T-cell (primary cell): Measurements from ENCODE around the gene MSI1. TPM values are rescaled to one million over a fixed set of nuclear protein-coding genes. Genes with fewer than 3 reads are reported as not detected.

Source experiments
- ATAC-seq, 4 experiments: fragments of 200-7000 bp in 3 of 4; fragments of 150-1000 bp in 1 of 4; cut with Tn5 transposase; replicated peaks in 1 of 4; 1 replicate in 3 of 4; 2 replicates in 1 of 4; pipeline ENCODE4 v1.10.0; 2021; ENCODE audit warnings: moderate library complexity in 3 of 4, mild to moderate bottlenecking in 2 of 4, moderate number of reproducible peaks in 1 of 4
- CTCF ChIA-PET, 2 donors: fragments of 300-600 bp; sonication (Branson Sonifier 250); formaldehyde crosslinking; loops; one replicate each; lab custom pipeline; 2022; ENCODE audit warnings: antibody characterized with exemption in 2 of 2; lab: Charles Lee
- POLR2A ChIA-PET, 2 donors: fragments of 300-600 bp; sonication (Branson Sonifier 250); formaldehyde crosslinking; loops; one replicate each; lab custom pipeline; 2022; ENCODE audit warnings: antibody characterized with exemption in 2 of 2; lab: Charles Lee
- DNase-seq, 35 experiments: peaks; one replicate each; pipeline versions ENCODE4 v3.0.0 to v3.0.0-alpha.2; 2013 to 2023
- H3K27ac ChIP-seq: one replicate; pipeline ENCODE4 v1.5.1; 2013; ENCODE audit warnings: low read length
- H3K27me3 ChIP-seq, 2 experiments: replicated peaks in 1 of 2; 1 replicate in 1 of 2; 2 replicates in 1 of 2; pipeline versions ENCODE4 v1.6.1 to v1.7.0; 2013; ENCODE audit warnings: low read length in 1 of 2, mixed read lengths in 1 of 2; ENCODE audit not compliant: control insufficient read depth in 2 of 2, insufficient read depth in 2 of 2; ENCODE audit errors: extremely low read depth in 1 of 2
- H3K36me3 ChIP-seq, 2 donors: 1 replicate in 1 of 2; 2 replicates in 1 of 2; pipeline versions ENCODE4 v1.6.1 to v1.7.0; 2013; ENCODE audit warnings: low read length in 1 of 2; ENCODE audit not compliant: control insufficient read depth in 2 of 2, insufficient read depth in 1 of 2; ENCODE audit errors: extremely low read depth in 1 of 2
- H3K4me1 ChIP-seq, 2 experiments: 1 replicate in 1 of 2; 2 replicates in 1 of 2; pipeline versions ENCODE4 v1.6.1 to v1.7.0; 2013; ENCODE audit warnings: low read length in 2 of 2, mixed read lengths in 1 of 2; ENCODE audit not compliant: insufficient read depth in 2 of 2, control insufficient read depth in 1 of 2; ENCODE audit errors: extremely low read depth in 1 of 2
- H3K4me3 ChIP-seq, 2 donors: 1 replicate in 1 of 2; 2 replicates in 1 of 2; pipeline versions ENCODE4 v1.5.1 to v1.7.0; 2013; ENCODE audit warnings: mild to moderate bottlenecking in 2 of 2, low read length in 1 of 2, moderate library complexity in 1 of 2; ENCODE audit not compliant: control insufficient read depth in 1 of 2; ENCODE audit errors: extremely low read depth in 1 of 2
- H3K9me3 ChIP-seq: 2 replicates; pipeline ENCODE4 v1.7.0; 2013
- H3K27ac Mint-ChIP-seq, 2 donors: one replicate each; pipeline ENCODE4 v1.8.0; 2020 to 2021; ENCODE audit warnings: mild to moderate bottlenecking in 2 of 2, mixed read lengths in 2 of 2
- H3K27me3 Mint-ChIP-seq, 2 donors: one replicate each; pipeline ENCODE4 v1.8.0; 2021 to 2022; ENCODE audit warnings: mixed read lengths in 2 of 2
- H3K36me3 Mint-ChIP-seq: one replicate; pipeline ENCODE4 v1.8.0; 2021; ENCODE audit warnings: mixed read lengths
- H3K4me1 Mint-ChIP-seq, 3 donors: one replicate each; pipeline ENCODE4 v1.8.0; 2020 to 2022; ENCODE audit warnings: mixed read lengths in 3 of 3, mild to moderate bottlenecking in 1 of 3
- H3K4me3 Mint-ChIP-seq, 3 donors: one replicate each; pipeline ENCODE4 v1.8.0; 2020 to 2022; ENCODE audit warnings: mild to moderate bottlenecking in 3 of 3, mixed read lengths in 3 of 3, moderate library complexity in 3 of 3
- H3K9me3 Mint-ChIP-seq, 3 donors: one replicate each; pipeline ENCODE4 v1.8.0; 2020 to 2022; ENCODE audit warnings: mixed read lengths in 3 of 3
- WGBS: methylation state at CpG from one replicate; pipeline ENCODE4 v1.1.5; 2013; ENCODE audit warnings: missing lambda C conversion rate; ENCODE audit not compliant: insufficient coverage; 5-methylcytosine and 5-hydroxymethylcytosine counted together
- total RNA-seq, 35 experiments: library from RNA in 6 of 35; stranded (reverse) in 6 of 35; fragments of 120-200 nt in 1 of 35; gene quantifications; one replicate each; pipeline versions ENCODE4 v1.2.1 to v1.2.4 and lab custom pipeline; 2013 to 2026

Gene MSI1
- total RNA-seq, 5 donors from 2014 or later (not counting 1 experiment from before 2014, with no cell fraction given) = 0.15 TPM; not detected in 4

GRCh38 chr12:120362516-120363273, 6.3 kb downstream of the MSI1 start:
- Histone ChIP-seq H3K4me1 (peaks cover 0 to 4% of the 10 kb centered on the region in 2 experiments), H3K27ac (no peak overlapping the region), H3K36me3 (no peaks in the 10 kb centered on the region), H3K9me3 (no peaks in the 10 kb centered on the region), H3K27me3 (peaks cover 25 to 82% of the 10 kb centered on the region in 2 experiments), H3K4me3 (no peak overlapping the region)
- peaks cover 75 to 82% of the 10 kb centered on the region in 2 donors for H3K27me3 Mint-ChIP-seq
- CTCF ChIA-PET = interaction anchor here in 1 of 2 donors (0.6 kb wide), 1 partner anchor 46 kb away, joined by 3 read pairs; no protein-coding TSS in a partner anchor
- WGBS = 91% methylated on average over 5 of the region's 14 CpGs
- no peaks in the 10 kb centered on the region for H3K36me3 Mint-ChIP-seq
- no peak for DNase-seq
- POLR2A ChIA-PET = no interaction called here
- ATAC-seq = no peak
- H3K9me3 Mint-ChIP-seq = no peaks in the 10 kb centered on the region
- no peak overlapping the region for H3K27ac Mint-ChIP-seq
- peaks cover 9 to 13% (median 11%) of the 10 kb centered on the region in 3 donors for H3K4me1 Mint-ChIP-seq
- peak overlapping the region in 1 of 3 donors; percentile 25 for H3K4me3 Mint-ChIP-seq

DNA sequence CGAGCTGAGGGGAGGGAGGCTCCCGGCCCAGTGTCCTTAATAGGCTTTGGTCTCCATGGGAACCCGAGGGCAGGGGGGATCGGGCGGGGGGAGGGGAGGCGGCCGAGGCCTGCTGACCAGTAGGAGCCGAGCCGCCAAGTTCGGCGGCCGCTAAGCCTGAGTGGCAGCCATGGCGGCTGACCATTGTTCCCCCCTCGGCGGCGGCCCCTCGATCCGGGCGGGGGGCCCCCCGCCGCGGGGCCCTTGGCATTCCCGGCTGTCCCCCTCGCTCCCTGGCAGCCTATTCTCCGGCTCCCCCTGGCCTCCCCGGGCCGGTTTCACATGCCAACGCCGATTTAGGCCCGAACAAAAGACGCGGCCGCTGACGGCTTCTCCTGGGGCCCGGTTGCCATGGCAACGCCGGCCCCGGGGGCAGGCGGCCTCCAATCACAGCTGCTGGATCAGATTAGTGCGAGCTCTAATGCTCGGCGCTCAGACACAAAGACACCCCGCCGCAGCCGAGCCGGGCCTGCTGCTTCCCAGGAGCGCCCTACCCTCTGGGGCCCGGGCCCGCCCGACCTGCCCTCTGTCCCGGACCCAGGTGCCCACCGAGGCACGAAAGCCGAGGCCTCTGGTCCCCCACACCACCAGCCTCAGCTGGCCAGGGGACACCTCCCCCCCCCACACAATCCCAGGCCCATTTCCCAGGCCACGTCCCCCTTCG, 7.3 kb downstream of the MSI1 start:
- Histone ChIP-seq H3K27ac (no peak overlapping the region), H3K9me3 (no peaks in the 10 kb centered on the region), H3K36me3 (no peaks in the 10 kb centered on the region), H3K27me3 (peaks cover 22 to 82% of the 10 kb centered on the region in 2 experiments), H3K4me1 (peaks cover 0 to 3% of the 10 kb centered on the region in 2 experiments), H3K4me3 (no peak overlapping the region)
- H3K27me3 Mint-ChIP-seq = peaks cover 68 to 75% of the 10 kb centered on the region in 2 donors
- CTCF ChIA-PET = interaction anchor here in 1 of 2 donors (0.5 to 0.7 kb wide), 2 partner anchors 124 to 152 kb away, joined by 3 to 4 read pairs; no protein-coding TSS in a partner anchor
- no peaks in the 10 kb centered on the region for H3K9me3 Mint-ChIP-seq
- no peaks in the 10 kb centered on the region for H3K36me3 Mint-ChIP-seq
- POLR2A ChIA-PET = no interaction called here
- DNase-seq = peak in 11 of 35 experiments; percentile 8 to 40 (median 18)
- no peak overlapping the region for H3K27ac Mint-ChIP-seq
- H3K4me3 Mint-ChIP-seq = peak overlapping the region in 1 of 3 donors; percentile 25
- H3K4me1 Mint-ChIP-seq = peaks cover 2 to 9% (median 3%) of the 10 kb centered on the region in 3 donors
- 13% methylated on average over 53 of the region's 56 CpGs for WGBS
- peak in 1 of 4 experiments; percentile 48 for ATAC-seq

- ChIA-PET CTCF (interaction anchor here (0.6 kb wide), 3 partner anchors 289 to 899 kb away, joined by 3 read pairs; no protein-coding TSS in a partner anchor), POLR2A (no interaction called here)
- ATAC-seq (no peak), DNase-seq (no peak)
- Mint-ChIP-seq H3K9me3 (no peaks in the 10 kb centered on the region), H3K36me3 (no peaks in the 10 kb centered on the region), H3K27ac (no peak overlapping the region), H3K27me3 (peaks cover 55 to 59% of the 10 kb centered on the region in 2 donors), H3K4me1 (peaks cover 2 to 15% (median 3%) of the 10 kb centered on the region in 3 donors), H3K4me3 (no peak overlapping the region)
- Histone ChIP-seq H3K27ac (no peak overlapping the region), H3K36me3 (no peaks in the 10 kb centered on the region), H3K4me1 (peaks cover 0 to 5% of the 10 kb centered on the region in 2 experiments), H3K4me3 (no peak overlapping the region), H3K9me3 (no peaks in the 10 kb centered on the region), H3K27me3 (peaks cover 12 to 71% of the 10 kb centered on the region in 2 experiments)
- no CpG with 5 or more reads among the region's 1 CpG for WGBS
Measured at GRCh38 chr12:120359128-120359527, 9.8 kb downstream of the MSI1 start.

DNA sequence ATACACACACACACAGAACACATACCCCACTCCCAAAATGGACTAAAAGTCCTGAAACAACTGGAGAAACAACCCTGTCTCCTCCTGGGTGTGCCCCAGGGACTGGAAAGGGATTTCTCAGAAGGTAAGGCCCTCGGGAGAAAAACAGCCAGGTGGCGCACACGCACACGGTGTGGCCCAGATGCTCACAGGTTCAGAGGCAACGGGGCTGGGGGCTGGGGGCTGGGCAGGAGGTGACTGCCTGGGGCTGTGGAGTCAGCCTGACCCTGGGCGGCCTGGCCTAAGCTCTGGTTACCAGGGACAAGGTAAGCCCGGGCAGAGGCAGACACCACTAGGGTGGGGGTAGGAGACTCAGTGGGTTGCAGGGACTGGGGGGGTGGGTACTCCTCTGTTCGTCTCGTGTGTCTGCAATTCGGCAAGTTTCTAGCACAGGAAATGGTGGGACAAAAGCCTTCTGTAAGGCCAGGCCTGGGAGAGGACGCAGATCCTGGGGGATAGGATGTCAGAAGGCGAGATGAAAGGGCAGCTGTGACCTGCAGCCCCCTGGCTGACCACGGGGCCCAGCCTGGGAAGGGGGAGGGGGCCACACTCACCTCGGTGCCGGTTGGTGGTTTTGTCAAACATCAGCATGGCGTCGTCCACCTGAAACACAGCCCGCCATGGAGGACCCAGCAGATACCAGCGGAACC, 10.4 kb downstream of the MSI1 start:
- ChIA-PET CTCF (interaction anchor here in 1 of 2 donors (0.6 kb wide), 2 partner anchors 533 to 900 kb away, joined by 3 read pairs; no protein-coding TSS in a partner anchor), POLR2A (no interaction called here)
- H3K9me3 ChIP-seq = no peaks in the 10 kb centered on the region
- H3K27me3 Mint-ChIP-seq = peaks cover 54 to 55% of the 10 kb centered on the region in 2 donors
- ATAC-seq = no peak
- H3K27ac ChIP-seq = no peak overlapping the region
- no peak overlapping the region for H3K4me3 Mint-ChIP-seq
- peaks cover 0 to 5% of the 10 kb centered on the region in 2 experiments for H3K4me1 ChIP-seq
- WGBS = 50% methylated on average over 19 of the region's 19 CpGs
- peaks cover 2 to 15% (median 3%) of the 10 kb centered on the region in 3 donors for H3K4me1 Mint-ChIP-seq
- H3K36me3 ChIP-seq = no peaks in the 10 kb centered on the region
- DNase-seq = no peak
- H3K27me3 ChIP-seq = peaks cover 13 to 66% of the 10 kb centered on the region in 2 experiments
- H3K27ac Mint-ChIP-seq = no peak overlapping the region
- no peaks in the 10 kb centered on the region for H3K9me3 Mint-ChIP-seq
- H3K4me3 ChIP-seq = no peak overlapping the region
- H3K36me3 Mint-ChIP-seq = no peaks in the 10 kb centered on the region

DNA sequence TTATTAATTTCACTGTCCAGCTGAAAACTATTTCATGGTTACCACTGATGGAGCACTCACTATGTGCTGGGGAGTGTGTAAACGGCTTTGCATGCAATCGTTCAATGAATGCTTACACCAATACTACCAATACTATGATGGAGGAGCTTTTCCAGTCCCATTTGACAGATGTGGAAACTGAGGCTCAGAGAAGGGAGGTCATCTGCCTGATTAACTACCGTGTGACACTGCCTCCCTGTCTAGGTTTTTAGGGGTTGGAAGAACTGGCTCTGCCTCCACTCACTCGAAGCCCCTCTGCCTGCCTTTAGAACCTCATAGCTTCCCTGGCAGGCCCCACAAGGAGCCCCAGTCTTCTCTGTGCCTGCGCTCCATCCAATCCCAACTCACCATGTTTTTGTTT, 11.9 kb downstream of the MSI1 start:
- ChIA-PET CTCF (interaction anchor here (0.5 to 1.2 kb wide), 4 partner anchors 26 to 1623 kb away, joined by 3 to 6 read pairs (median 4); no protein-coding TSS in a partner anchor), POLR2A (no interaction called here)
- ATAC-seq (no peak), DNase-seq (no peak)
- Histone ChIP-seq H3K27me3 (peaks cover 10 to 55% of the 10 kb centered on the region in 2 experiments), H3K36me3 (no peaks in the 10 kb centered on the region), H3K4me1 (peaks cover 0 to 5% of the 10 kb centered on the region in 2 experiments), H3K4me3 (no peak overlapping the region), H3K27ac (no peak overlapping the region), H3K9me3 (no peaks in the 10 kb centered on the region)
- H3K36me3 Mint-ChIP-seq = no peaks in the 10 kb centered on the region
- H3K9me3 Mint-ChIP-seq = no peaks in the 10 kb centered on the region
- H3K4me1 Mint-ChIP-seq = peaks cover under 1 to 11% (median 2%) of the 10 kb centered on the region in 3 donors
- no CpG with 5 or more reads among the region's 5 CpGs for WGBS
- H3K27ac Mint-ChIP-seq = no peak overlapping the region
- H3K4me3 Mint-ChIP-seq = no peak overlapping the region
- H3K27me3 Mint-ChIP-seq = peaks cover 41 to 42% of the 10 kb centered on the region in 2 donors
